Type B pancreatic cell (in vitro differentiated cells): ENCODE results near the gene RPTOR. TPM values are rescaled to one million over a fixed set of nuclear protein-coding genes. Genes with fewer than 3 reads are reported as not detected.

Experiments
- DNase-seq: peaks from one replicate; pipeline ENCODE4 v3.0.0; 2021; ENCODE audit warnings: mixed read lengths; ENCODE audit not compliant: unreplicated experiment; ENCODE audit errors: extremely low spot score
- H3K27ac Mint-ChIP-seq: 2 replicates; pipeline ENCODE4 v1.8.0; 2021; ENCODE audit warnings: mild to moderate bottlenecking, mixed read lengths
- H3K27me3 Mint-ChIP-seq: 2 replicates; pipeline ENCODE4 v1.8.0; 2021; ENCODE audit warnings: mixed read lengths
- H3K36me3 Mint-ChIP-seq: 2 replicates; pipeline ENCODE4 v1.8.0; 2021; ENCODE audit warnings: mixed read lengths
- H3K4me1 Mint-ChIP-seq: one replicate; pipeline ENCODE4 v1.8.0; 2021; ENCODE audit warnings: mixed read lengths; ENCODE audit not compliant: unreplicated experiment
- H3K4me3 Mint-ChIP-seq: 2 replicates; pipeline ENCODE4 v1.8.0; 2021; ENCODE audit warnings: mild to moderate bottlenecking, mixed read lengths
- H3K9me3 Mint-ChIP-seq: 2 replicates; pipeline ENCODE4 v1.8.0; 2021; ENCODE audit warnings: mixed read lengths
- total RNA-seq: library from RNA; stranded (reverse); gene quantifications from 2 replicates; pipeline ENCODE4 v1.2.1, GENCODE V29; 2021; ENCODE audit warnings: low replicate concordance
- TF ChIP-seq, protein P1 (sequence below): fragments of 200-600 bp; sonication (generic); conservative IDR thresholded peaks from 2 replicates; pipeline ENCODE4 v1.5.0; 2021; ENCODE audit warnings: antibody characterized with exemption, mild to moderate bottlenecking

Gene RPTOR
- total RNA-seq, 1 donor from 2014 or later = 39.8 TPM

DNA sequence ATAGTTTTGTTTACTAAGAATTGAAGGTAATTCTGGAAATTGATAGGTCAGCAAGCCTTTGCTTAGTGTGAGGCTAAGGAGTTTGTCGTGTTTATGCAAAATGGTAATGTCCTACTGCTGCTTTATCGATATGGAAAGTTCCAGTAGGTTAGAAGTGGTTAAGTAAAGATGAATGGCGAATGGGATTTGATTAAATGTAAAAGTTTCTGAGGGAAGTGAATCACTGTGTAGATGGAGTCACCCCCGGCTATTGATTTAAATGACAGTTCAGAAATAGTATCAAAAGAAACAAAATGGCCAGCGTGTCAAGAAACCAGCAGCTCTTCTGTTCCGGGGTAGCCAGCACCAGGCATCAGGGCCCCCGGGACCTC is 131.4 kb downstream of the RPTOR start:
- Mint-ChIP-seq H3K27me3 (no peaks in the 10 kb centered on the region), H3K27ac (no peak overlapping the region), H3K4me3 (no peak overlapping the region), H3K4me1 (peaks cover 33% of the 10 kb centered on the region), H3K36me3 (peaks cover 9% of the 10 kb centered on the region), H3K9me3 (peaks cover 6% of the 10 kb centered on the region)
- TF ChIP-seq, protein P1, sequence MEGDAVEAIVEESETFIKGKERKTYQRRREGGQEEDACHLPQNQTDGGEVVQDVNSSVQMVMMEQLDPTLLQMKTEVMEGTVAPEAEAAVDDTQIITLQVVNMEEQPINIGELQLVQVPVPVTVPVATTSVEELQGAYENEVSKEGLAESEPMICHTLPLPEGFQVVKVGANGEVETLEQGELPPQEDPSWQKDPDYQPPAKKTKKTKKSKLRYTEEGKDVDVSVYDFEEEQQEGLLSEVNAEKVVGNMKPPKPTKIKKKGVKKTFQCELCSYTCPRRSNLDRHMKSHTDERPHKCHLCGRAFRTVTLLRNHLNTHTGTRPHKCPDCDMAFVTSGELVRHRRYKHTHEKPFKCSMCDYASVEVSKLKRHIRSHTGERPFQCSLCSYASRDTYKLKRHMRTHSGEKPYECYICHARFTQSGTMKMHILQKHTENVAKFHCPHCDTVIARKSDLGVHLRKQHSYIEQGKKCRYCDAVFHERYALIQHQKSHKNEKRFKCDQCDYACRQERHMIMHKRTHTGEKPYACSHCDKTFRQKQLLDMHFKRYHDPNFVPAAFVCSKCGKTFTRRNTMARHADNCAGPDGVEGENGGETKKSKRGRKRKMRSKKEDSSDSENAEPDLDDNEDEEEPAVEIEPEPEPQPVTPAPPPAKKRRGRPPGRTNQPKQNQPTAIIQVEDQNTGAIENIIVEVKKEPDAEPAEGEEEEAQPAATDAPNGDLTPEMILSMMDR = no peak
- no peak for DNase-seq

DNA sequence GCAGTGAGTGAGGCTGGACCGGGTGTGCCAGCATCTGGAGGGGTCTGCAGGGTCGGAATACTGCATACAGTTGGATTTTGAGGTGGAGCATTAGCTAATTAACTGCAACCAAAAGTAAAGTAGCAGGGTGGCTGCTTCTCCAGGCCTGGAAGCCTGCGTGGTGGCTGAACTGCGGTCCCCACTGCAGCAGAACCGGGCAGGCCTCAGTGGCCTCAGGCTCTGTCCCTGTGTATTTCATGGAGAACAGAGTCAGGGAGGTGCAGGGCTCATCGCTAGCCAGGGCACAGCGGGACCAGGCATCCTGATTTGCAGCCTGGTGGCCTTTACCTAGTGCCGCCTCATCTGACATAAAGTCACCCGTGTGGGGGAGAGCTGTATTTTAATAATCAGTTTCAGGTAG is 131.9 kb downstream of the RPTOR start:
- peaks cover 4% of the 10 kb centered on the region for H3K9me3 Mint-ChIP-seq
- H3K27me3 Mint-ChIP-seq = no peaks in the 10 kb centered on the region
- DNase-seq = no peak
- TF ChIP-seq, protein P1 = no peak
- H3K36me3 Mint-ChIP-seq = peaks cover 7% of the 10 kb centered on the region
- H3K27ac Mint-ChIP-seq = no peak overlapping the region
- no peak overlapping the region for H3K4me3 Mint-ChIP-seq
- H3K4me1 Mint-ChIP-seq = peaks cover 28% of the 10 kb centered on the region

DNA sequence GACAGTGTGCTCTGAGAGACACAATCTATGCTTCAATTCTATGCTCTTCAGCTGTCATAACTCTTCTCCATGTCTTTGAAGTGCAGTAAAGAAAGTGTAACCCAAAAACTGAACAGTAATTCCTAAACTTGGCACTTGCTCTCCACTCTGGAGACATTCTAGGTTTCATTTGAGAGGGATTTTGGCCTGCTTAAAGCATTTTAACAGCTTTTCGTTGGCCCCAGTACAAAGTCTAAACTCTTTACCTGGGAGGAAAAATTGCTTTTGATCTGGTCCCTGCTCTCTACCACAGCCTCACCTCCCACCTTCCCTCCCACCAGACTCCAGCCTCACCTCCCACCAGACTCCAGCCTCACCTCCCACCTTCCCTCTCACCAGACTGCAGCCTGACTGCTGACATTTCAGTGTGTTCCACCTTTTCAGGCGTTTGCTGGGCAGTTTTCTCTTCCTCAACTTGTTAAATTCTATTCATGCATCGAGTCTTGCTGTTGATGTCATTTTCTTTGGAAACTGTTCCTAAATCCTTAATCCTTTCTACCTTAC is 132.6 kb downstream of the RPTOR start:
- Mint-ChIP-seq H3K9me3 (peaks cover 4% of the 10 kb centered on the region), H3K4me1 (peaks cover 25% of the 10 kb centered on the region), H3K36me3 (peaks cover 7% of the 10 kb centered on the region), H3K27me3 (no peaks in the 10 kb centered on the region), H3K4me3 (no peak overlapping the region), H3K27ac (no peak overlapping the region)
- no peak for DNase-seq
- TF ChIP-seq, protein P1 = no peak

DNA sequence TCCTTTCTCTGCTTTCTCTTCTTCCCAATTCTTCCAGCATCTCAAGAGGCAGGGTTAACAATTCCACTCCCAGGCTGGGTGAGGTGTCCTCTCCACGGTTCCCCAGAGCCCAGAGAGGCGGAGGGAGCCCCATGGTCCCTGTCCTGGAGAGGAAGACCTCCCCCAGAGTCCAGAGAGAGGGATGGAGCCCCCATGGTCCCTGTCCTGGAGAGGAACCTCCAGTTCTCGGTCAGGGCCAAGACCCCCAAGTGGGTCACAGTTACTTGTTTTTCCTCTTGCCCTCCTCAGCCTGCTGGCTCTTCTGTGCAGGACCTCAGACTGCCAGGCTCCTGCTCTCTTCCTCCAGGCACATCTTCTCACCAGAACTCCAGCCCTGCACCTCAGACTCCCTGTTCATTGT is 135.2 kb downstream of the RPTOR start:
- Mint-ChIP-seq H3K27me3 (no peaks in the 10 kb centered on the region), H3K27ac (no peak overlapping the region), H3K9me3 (no peaks in the 10 kb centered on the region), H3K4me1 (peaks cover 11% of the 10 kb centered on the region), H3K36me3 (peaks cover 2% of the 10 kb centered on the region), H3K4me3 (no peak overlapping the region)
- TF ChIP-seq, protein P1 = no peak
- no peak for DNase-seq

DNA sequence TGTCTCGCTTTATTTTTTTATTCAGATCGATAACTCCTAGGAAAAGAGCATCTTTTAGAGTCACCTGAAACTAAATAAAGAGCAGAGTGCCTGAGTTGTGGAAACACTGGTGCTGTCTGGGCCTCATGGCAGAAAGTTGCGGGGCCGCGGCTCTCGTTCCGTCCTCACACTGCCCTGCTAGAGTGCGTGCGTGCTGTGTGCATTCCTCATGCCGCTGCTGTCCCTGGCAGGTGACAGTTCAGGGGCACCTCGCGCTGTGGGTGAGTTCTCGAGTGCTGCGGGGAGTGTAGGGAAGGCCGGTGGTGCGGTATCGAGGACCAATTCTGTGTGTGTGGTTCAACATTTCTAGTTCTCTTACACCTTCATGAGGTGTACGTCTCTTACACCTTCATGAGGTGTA is 136.6 kb downstream of the RPTOR start:
- Mint-ChIP-seq H3K27ac (no peak overlapping the region), H3K9me3 (no peaks in the 10 kb centered on the region), H3K4me1 (peaks cover 11% of the 10 kb centered on the region), H3K27me3 (no peaks in the 10 kb centered on the region), H3K36me3 (peaks cover 3% of the 10 kb centered on the region), H3K4me3 (no peak overlapping the region)
- TF ChIP-seq, protein P1 = no peak
- DNase-seq = no peak

DNA sequence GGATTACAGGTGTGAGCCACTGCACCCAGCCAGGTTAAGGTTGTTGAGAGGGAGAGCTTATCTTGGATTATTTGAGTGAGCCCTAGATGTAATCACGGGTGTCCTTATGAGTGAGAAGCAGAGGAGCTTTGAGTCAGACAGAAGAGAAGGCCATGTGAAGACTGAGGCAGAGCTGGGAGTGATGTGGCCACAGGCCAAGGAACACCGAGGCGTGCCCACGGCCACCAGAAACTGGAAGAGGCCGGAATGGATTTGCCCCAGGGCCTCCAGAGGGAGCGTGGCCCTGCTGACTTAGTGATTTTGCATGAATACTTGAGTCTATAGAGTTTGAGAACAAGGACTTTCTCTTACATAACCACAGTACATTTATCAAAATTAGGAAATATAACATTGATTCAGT is 137.7 kb downstream of the RPTOR start:
- Mint-ChIP-seq H3K27ac (no peak overlapping the region), H3K36me3 (peaks cover 7% of the 10 kb centered on the region), H3K4me3 (no peak overlapping the region), H3K9me3 (no peaks in the 10 kb centered on the region), H3K4me1 (peaks cover 15% of the 10 kb centered on the region), H3K27me3 (no peaks in the 10 kb centered on the region)
- DNase-seq = no peak
- TF ChIP-seq, protein P1 = no peak
